HEK293 (cell line): ENCODE measurements around the gene FOXD4.
"Not testable (repeated sequence)": the region's sequence is repeated elsewhere in the genome, so short reads cannot be mapped to it uniquely, and the experiment has no call there.

Source experiments
- TCF7L2 ChIP-seq: IDR thresholded peaks from 2 replicates; pipeline ENCODE4 v1.6.1; 2011; ENCODE audit warnings: low read depth, mild to moderate bottlenecking, inconsistent platforms, low read length, moderate library complexity, borderline replicate concordance
- ZNF146 ChIP-seq: fragments of 450-650 bp; formaldehyde crosslinking; IDR thresholded peaks from 2 replicates; pipeline ENCODE4 v1.5.1; 2016; ENCODE audit warnings: missing biosample characterization, missing genetic modification characterization
- ZNF350 ChIP-seq: fragments of 450-650 bp; formaldehyde crosslinking; IDR thresholded peaks from 2 replicates; pipeline ENCODE4 v1.5.0; 2017; ENCODE audit warnings: missing biosample characterization, mild to moderate bottlenecking, missing genetic modification characterization
- ZNF473 ChIP-seq: fragments of 450-650 bp; formaldehyde crosslinking; IDR thresholded peaks from 2 replicates; pipeline ENCODE4 v1.5.1; 2017; ENCODE audit warnings: missing biosample characterization, missing genetic modification characterization
- ZNF521 ChIP-seq: fragments of 450-650 bp; formaldehyde crosslinking; IDR thresholded peaks from 2 replicates; pipeline ENCODE4 v1.5.1; 2017; ENCODE audit warnings: missing biosample characterization, mild to moderate bottlenecking, missing genetic modification characterization
- ZNF626 ChIP-seq: fragments of 450-650 bp; sonication (Bioruptor Pico); formaldehyde crosslinking; IDR thresholded peaks from 2 replicates; pipeline ENCODE4 v1.5.1; 2018; ENCODE audit warnings: missing biosample characterization, missing genetic modification characterization, inconsistent platforms
- ZNF76 ChIP-seq: fragments of 450-650 bp; formaldehyde crosslinking; IDR thresholded peaks from 2 replicates; pipeline ENCODE4; 2016; ENCODE audit warnings: low read depth, missing biosample characterization, missing genetic modification characterization, borderline replicate concordance
- TF ChIP-seq, protein P1 (sequence below): fragments of 450-650 bp; formaldehyde crosslinking; IDR thresholded peaks from 2 replicates; pipeline ENCODE4 v1.5.1; 2017; ENCODE audit warnings: missing biosample characterization, missing genetic modification characterization
- TF ChIP-seq, protein P2 (sequence below): fragments of 450-650 bp; formaldehyde crosslinking; IDR thresholded peaks from 2 replicates; pipeline ENCODE4 v1.5.1; 2016; ENCODE audit warnings: missing biosample characterization, missing genetic modification characterization
- TF ChIP-seq, protein P3 (sequence below): fragments of 450-650 bp; formaldehyde crosslinking; IDR thresholded peaks from 2 replicates; pipeline ENCODE4 v1.5.1; 2016; ENCODE audit warnings: missing biosample characterization, missing genetic modification characterization
- TF ChIP-seq, protein P4 (sequence below): fragments of 450-650 bp; IDR thresholded peaks from 2 replicates; pipeline ENCODE4 v1.5.1; 2018; ENCODE audit warnings: missing biosample characterization, missing genetic modification characterization

DNA sequence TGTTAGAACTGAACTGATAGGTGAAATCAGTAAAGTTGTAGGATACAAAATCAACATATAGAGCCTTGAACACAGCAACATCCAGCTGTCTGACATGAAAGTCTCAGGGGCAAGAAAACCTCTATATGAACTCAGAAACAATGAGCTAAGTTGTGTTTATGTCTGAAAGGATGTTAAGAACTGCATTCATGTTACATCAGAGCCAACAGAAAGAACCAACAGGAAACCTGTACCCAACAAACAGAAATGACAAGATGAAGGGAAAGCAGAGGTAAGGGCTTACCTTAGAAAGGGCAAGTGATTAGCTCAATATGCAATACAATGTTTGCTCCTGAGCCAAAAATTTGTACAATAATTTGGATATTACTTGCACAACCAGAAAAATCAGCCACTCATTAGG, 31.5 kb downstream of the FOXD4 start:
- TF ChIP-seq, protein P1, sequence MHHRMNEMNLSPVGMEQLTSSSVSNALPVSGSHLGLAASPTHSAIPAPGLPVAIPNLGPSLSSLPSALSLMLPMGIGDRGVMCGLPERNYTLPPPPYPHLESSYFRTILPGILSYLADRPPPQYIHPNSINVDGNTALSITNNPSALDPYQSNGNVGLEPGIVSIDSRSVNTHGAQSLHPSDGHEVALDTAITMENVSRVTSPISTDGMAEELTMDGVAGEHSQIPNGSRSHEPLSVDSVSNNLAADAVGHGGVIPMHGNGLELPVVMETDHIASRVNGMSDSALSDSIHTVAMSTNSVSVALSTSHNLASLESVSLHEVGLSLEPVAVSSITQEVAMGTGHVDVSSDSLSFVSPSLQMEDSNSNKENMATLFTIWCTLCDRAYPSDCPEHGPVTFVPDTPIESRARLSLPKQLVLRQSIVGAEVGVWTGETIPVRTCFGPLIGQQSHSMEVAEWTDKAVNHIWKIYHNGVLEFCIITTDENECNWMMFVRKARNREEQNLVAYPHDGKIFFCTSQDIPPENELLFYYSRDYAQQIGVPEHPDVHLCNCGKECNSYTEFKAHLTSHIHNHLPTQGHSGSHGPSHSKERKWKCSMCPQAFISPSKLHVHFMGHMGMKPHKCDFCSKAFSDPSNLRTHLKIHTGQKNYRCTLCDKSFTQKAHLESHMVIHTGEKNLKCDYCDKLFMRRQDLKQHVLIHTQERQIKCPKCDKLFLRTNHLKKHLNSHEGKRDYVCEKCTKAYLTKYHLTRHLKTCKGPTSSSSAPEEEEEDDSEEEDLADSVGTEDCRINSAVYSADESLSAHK (tag by site-specific recombination) = not testable (repeated sequence)
- TF ChIP-seq, protein P2, sequence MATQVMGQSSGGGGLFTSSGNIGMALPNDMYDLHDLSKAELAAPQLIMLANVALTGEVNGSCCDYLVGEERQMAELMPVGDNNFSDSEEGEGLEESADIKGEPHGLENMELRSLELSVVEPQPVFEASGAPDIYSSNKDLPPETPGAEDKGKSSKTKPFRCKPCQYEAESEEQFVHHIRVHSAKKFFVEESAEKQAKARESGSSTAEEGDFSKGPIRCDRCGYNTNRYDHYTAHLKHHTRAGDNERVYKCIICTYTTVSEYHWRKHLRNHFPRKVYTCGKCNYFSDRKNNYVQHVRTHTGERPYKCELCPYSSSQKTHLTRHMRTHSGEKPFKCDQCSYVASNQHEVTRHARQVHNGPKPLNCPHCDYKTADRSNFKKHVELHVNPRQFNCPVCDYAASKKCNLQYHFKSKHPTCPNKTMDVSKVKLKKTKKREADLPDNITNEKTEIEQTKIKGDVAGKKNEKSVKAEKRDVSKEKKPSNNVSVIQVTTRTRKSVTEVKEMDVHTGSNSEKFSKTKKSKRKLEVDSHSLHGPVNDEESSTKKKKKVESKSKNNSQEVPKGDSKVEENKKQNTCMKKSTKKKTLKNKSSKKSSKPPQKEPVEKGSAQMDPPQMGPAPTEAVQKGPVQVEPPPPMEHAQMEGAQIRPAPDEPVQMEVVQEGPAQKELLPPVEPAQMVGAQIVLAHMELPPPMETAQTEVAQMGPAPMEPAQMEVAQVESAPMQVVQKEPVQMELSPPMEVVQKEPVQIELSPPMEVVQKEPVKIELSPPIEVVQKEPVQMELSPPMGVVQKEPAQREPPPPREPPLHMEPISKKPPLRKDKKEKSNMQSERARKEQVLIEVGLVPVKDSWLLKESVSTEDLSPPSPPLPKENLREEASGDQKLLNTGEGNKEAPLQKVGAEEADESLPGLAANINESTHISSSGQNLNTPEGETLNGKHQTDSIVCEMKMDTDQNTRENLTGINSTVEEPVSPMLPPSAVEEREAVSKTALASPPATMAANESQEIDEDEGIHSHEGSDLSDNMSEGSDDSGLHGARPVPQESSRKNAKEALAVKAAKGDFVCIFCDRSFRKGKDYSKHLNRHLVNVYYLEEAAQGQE = not testable (repeated sequence)
- not testable (repeated sequence) for TF ChIP-seq ZNF473 (tag by site-specific recombination); ZNF76; ZNF350 (tag by site-specific recombination); TCF7L2; ZNF626 (tag by site-specific recombination); ZNF146 (tag by site-specific recombination); ZNF521 (tag by site-specific recombination)
- TF ChIP-seq, protein P3, sequence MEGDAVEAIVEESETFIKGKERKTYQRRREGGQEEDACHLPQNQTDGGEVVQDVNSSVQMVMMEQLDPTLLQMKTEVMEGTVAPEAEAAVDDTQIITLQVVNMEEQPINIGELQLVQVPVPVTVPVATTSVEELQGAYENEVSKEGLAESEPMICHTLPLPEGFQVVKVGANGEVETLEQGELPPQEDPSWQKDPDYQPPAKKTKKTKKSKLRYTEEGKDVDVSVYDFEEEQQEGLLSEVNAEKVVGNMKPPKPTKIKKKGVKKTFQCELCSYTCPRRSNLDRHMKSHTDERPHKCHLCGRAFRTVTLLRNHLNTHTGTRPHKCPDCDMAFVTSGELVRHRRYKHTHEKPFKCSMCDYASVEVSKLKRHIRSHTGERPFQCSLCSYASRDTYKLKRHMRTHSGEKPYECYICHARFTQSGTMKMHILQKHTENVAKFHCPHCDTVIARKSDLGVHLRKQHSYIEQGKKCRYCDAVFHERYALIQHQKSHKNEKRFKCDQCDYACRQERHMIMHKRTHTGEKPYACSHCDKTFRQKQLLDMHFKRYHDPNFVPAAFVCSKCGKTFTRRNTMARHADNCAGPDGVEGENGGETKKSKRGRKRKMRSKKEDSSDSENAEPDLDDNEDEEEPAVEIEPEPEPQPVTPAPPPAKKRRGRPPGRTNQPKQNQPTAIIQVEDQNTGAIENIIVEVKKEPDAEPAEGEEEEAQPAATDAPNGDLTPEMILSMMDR = not testable (repeated sequence)
- TF ChIP-seq, protein P4, sequence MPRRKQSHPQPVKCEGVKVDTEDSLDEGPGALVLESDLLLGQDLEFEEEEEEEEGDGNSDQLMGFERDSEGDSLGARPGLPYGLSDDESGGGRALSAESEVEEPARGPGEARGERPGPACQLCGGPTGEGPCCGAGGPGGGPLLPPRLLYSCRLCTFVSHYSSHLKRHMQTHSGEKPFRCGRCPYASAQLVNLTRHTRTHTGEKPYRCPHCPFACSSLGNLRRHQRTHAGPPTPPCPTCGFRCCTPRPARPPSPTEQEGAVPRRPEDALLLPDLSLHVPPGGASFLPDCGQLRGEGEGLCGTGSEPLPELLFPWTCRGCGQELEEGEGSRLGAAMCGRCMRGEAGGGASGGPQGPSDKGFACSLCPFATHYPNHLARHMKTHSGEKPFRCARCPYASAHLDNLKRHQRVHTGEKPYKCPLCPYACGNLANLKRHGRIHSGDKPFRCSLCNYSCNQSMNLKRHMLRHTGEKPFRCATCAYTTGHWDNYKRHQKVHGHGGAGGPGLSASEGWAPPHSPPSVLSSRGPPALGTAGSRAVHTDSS (tag by site-specific recombination) = not testable (repeated sequence)
